Loucy (cell line): ENCODE data around the gene DENND5A.

Experiments
- H2AFZ ChIP-seq: fragments of 200-600 bp; sonication (generic); 2 replicates; pipeline ENCODE4 v1.6.0; 2016; ENCODE audit warnings: antibody characterized with exemption, mild to moderate bottlenecking, low read length, moderate library complexity
- H3F3A ChIP-seq: fragments of 200-600 bp; 2 replicates; pipeline ENCODE4 v1.6.0; 2016; ENCODE audit warnings: antibody characterized with exemption, low read depth, mild to moderate bottlenecking
- H3K27me3 ChIP-seq: fragments of 200-600 bp; sonication (generic); 2 replicates; pipeline ENCODE4 v1.6.1; 2014; ENCODE audit warnings: low read length, mild to moderate bottlenecking; ENCODE audit not compliant: insufficient read depth, poor library complexity, severe bottlenecking
- H3K36me3 ChIP-seq: fragments of 200-600 bp; sonication (generic); 2 replicates; pipeline ENCODE4 v1.6.1; 2016; ENCODE audit warnings: low read length; ENCODE audit not compliant: insufficient read depth
- H3K4me1 ChIP-seq: fragments of 200-600 bp; sonication (generic); 2 replicates; pipeline ENCODE4 v1.5.1; 2014; ENCODE audit warnings: low read length, mild to moderate bottlenecking; ENCODE audit not compliant: insufficient read depth, poor library complexity, severe bottlenecking
- H3K4me2 ChIP-seq: fragments of 200-600 bp; sonication (generic); 2 replicates; pipeline ENCODE4 v1.6.0; 2014; ENCODE audit warnings: antibody characterized with exemption, low read length, low read depth, mild to moderate bottlenecking; ENCODE audit not compliant: poor library complexity, severe bottlenecking
- H3K4me3 ChIP-seq: fragments of 200-600 bp; sonication (generic); 2 replicates; pipeline ENCODE4 v1.5.1; 2014; ENCODE audit warnings: low read length, mild to moderate bottlenecking, mixed read lengths; ENCODE audit not compliant: poor library complexity, severe bottlenecking
- H3K79me2 ChIP-seq: fragments of 200-600 bp; sonication (generic); 2 replicates; pipeline ENCODE4 v1.6.1; 2014; ENCODE audit warnings: low read length; ENCODE audit not compliant: insufficient read depth
- H3K9ac ChIP-seq: fragments of 200-600 bp; sonication (generic); 2 replicates; pipeline ENCODE4 v1.6.0; 2014; ENCODE audit warnings: mild to moderate bottlenecking, low read depth, low read length, moderate library complexity; ENCODE audit not compliant: poor library complexity, severe bottlenecking
- H3K9me2 ChIP-seq: fragments of 200-600 bp; sonication (generic); replicated peaks from 2 replicates; pipeline ENCODE4 v1.6.1; 2016; ENCODE audit warnings: low read depth, low read length, mixed read lengths
- H3K9me3 ChIP-seq: fragments of 200-600 bp; sonication (generic); 2 replicates; pipeline ENCODE4 v1.6.1; 2014; ENCODE audit warnings: mild to moderate bottlenecking, antibody characterized with exemption, low read length, low read depth; ENCODE audit not compliant: insufficient read depth
- H4K20me1 ChIP-seq: fragments of 200-600 bp; sonication (generic); 2 replicates; pipeline ENCODE4 v1.6.0; 2014; ENCODE audit warnings: antibody characterized with exemption, low read length, mild to moderate bottlenecking; ENCODE audit not compliant: insufficient read depth, poor library complexity, severe bottlenecking
- CTCF ChIP-seq: fragments of 200-600 bp; sonication (generic); conservative IDR thresholded peaks from 2 replicates; pipeline ENCODE4 v1.5.1; 2014; ENCODE audit warnings: mild to moderate bottlenecking, antibody characterized with exemption, low read length
- EZH2phosphoT487 ChIP-seq: fragments of 200-600 bp; IDR thresholded peaks from 2 replicates; pipeline ENCODE4 v1.6.1; 2018; ENCODE audit warnings: antibody characterized with exemption, mild to moderate bottlenecking, moderate library complexity, borderline replicate concordance

Gene DENND5A

GRCh38 chr11:9274499-9275258 is 9.5 kb upstream of the DENND5A start:
- H3F3A ChIP-seq, result no peaks in the 10 kb centered on the region
- H3K4me1 ChIP-seq, result no peaks in the 10 kb centered on the region
- H3K36me3 ChIP-seq, result no peaks in the 10 kb centered on the region
- no peaks in the 10 kb centered on the region for H4K20me1 ChIP-seq
- H3K4me2 ChIP-seq, result no peak overlapping the region
- no peak overlapping the region for H2AFZ ChIP-seq
- no peaks in the 10 kb centered on the region for H3K9me3 ChIP-seq
- H3K9me2 ChIP-seq, result no peaks in the 10 kb centered on the region
- no peaks in the 10 kb centered on the region for H3K79me2 ChIP-seq
- H3K27me3 ChIP-seq, result no peaks in the 10 kb centered on the region
- no peak overlapping the region for H3K9ac ChIP-seq
- no peak for TF ChIP-seq CTCF
- no peak overlapping the region for H3K4me3 ChIP-seq

GRCh38 chr11:9273376-9274336 is 8.5 kb upstream of the DENND5A start:
- H3K4me3 ChIP-seq, result no peak overlapping the region
- H3K4me2 ChIP-seq, result no peak overlapping the region
- no peak for TF ChIP-seq EZH2phosphoT487
- TF ChIP-seq CTCF, result no peak
- H3K9me3 ChIP-seq, result no peaks in the 10 kb centered on the region
- H3K9ac ChIP-seq, result no peak overlapping the region
- H3K27me3 ChIP-seq, result no peaks in the 10 kb centered on the region
- H3K79me2 ChIP-seq, result no peaks in the 10 kb centered on the region
- no peaks in the 10 kb centered on the region for H3F3A ChIP-seq
- H2AFZ ChIP-seq, result no peak overlapping the region
- no peaks in the 10 kb centered on the region for H3K9me2 ChIP-seq
- no peaks in the 10 kb centered on the region for H4K20me1 ChIP-seq
- H3K36me3 ChIP-seq, result no peaks in the 10 kb centered on the region
- H3K4me1 ChIP-seq, result no peaks in the 10 kb centered on the region

DNA sequence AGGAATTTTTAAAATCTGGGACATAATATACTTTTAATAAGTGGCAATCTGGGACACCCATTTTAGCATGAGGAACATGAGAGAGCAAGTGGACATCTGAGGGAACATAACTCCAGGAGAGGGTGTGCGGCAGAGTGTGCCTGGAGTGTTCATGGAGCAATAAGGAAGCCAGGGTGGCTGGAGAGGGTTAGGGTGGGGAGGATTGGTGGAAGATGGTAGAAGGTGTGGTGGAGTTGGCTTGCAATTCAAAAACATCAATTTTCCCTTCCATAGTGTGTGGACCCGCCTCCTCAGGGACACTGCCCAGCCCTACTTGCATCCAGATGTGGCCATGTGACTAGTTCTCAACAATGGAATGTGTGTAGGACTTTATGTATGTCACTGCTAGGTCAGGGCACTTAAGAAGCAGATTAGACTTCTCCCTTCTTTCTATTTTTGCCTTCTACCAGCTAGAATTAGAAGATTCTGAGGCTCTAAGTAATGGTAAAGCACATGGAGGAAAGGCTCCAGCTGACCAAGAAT is 4.4 kb upstream of the DENND5A start:
- H3K9me3 ChIP-seq, result no peaks in the 10 kb centered on the region
- no peaks in the 10 kb centered on the region for H3K79me2 ChIP-seq
- no peaks in the 10 kb centered on the region for H3F3A ChIP-seq
- H3K27me3 ChIP-seq, result no peaks in the 10 kb centered on the region
- no peak overlapping the region for H3K4me3 ChIP-seq
- no peak overlapping the region for H2AFZ ChIP-seq
- peaks cover 3% of the 10 kb centered on the region for H3K4me1 ChIP-seq
- no peaks in the 10 kb centered on the region for H3K9me2 ChIP-seq
- H4K20me1 ChIP-seq, result no peaks in the 10 kb centered on the region
- H3K9ac ChIP-seq, result no peak overlapping the region
- TF ChIP-seq CTCF (no peak), EZH2phosphoT487 (no peak)
- H3K36me3 ChIP-seq, result no peaks in the 10 kb centered on the region
- no peak overlapping the region for H3K4me2 ChIP-seq
